Activated CD8-positive, alpha-beta T cell treated with anti-CD3 and anti-CD28 coated beads for 36 hours (primary cell): ENCODE measurements around the gene SH3GL2. TPM values are rescaled to one million over a fixed set of nuclear protein-coding genes. Genes with fewer than 3 reads are reported as not detected.

ENCODE experiments used
- ATAC-seq: fragments of 200-7000 bp; cut with Tn5 transposase; one replicate; pipeline ENCODE4 v1.10.0; 2021; ENCODE audit warnings: mild to moderate bottlenecking, moderate library complexity
- CTCF ChIA-PET: fragments of 350-600 bp; sonication (Branson Sonifier 250); formaldehyde crosslinking; loops from one replicate; lab custom pipeline; 2021; ENCODE audit warnings: antibody characterized with exemption; lab: Charles Lee
- POLR2A ChIA-PET: fragments of 350-600 bp; sonication (Branson Sonifier 250); formaldehyde crosslinking; loops from one replicate; lab custom pipeline; 2021; ENCODE audit warnings: antibody characterized with exemption; lab: Charles Lee
- DNase-seq: peaks from one replicate; pipeline ENCODE4 v3.0.0-alpha.2; 2020
- H3K27ac Mint-ChIP-seq: one replicate; pipeline ENCODE4 v1.8.0; 2021; ENCODE audit warnings: mild to moderate bottlenecking, mixed read lengths
- H3K27me3 Mint-ChIP-seq: one replicate; pipeline ENCODE4 v1.8.0; 2021; ENCODE audit warnings: mixed read lengths
- H3K36me3 Mint-ChIP-seq: one replicate; pipeline ENCODE4 v1.8.0; 2021; ENCODE audit warnings: low read depth, mixed read lengths
- H3K4me1 Mint-ChIP-seq: one replicate; pipeline ENCODE4 v1.8.0; 2021; ENCODE audit warnings: low read depth, mixed read lengths
- H3K4me3 Mint-ChIP-seq: one replicate; pipeline ENCODE4 v1.8.0; 2021; ENCODE audit warnings: mild to moderate bottlenecking, moderate library complexity, mixed read lengths
- H3K9me3 Mint-ChIP-seq: one replicate; pipeline ENCODE4 v1.8.0; 2021; ENCODE audit warnings: mixed read lengths
- intact Hi-C: fragments of 100-400 bp; cut with micrococcal nuclease; formaldehyde crosslinking; loops from one replicate; pipeline ENCODE4 v1.10.0; 2022
- total RNA-seq, 2 experiments: library from RNA; stranded (reverse); gene quantifications; one replicate each; pipeline ENCODE4 v1.2.3, GENCODE V29; 2021
- TF ChIP-seq, protein P1 (sequence below): fragments of 200-600 bp; IDR thresholded peaks from one replicate; pipeline ENCODE4 v1.8.0; 2022; ENCODE audit warnings: antibody characterized with exemption, mild to moderate bottlenecking

Gene SH3GL2
- total RNA-seq, 2 experiments from 2014 or later, result not detected

DNA sequence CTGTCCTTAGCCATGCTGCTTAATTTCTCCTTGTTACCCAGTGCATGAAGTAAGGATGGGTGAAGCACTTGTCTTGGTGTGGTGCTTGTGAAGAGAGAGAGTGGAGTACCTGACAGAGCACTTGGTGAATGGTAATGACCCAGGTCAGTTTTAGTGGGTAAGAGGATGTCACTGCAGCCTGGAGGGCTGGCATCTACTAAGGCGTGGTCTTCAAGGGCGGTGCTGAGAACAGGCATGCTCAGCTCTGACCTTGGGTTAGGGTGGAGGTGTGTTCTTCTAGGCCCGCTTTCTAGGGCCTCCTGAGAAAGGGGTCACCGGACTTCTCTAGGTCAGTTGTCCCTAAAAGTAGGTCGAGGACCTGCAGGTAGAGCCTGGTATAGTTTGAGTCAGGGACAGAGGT is 25.7 kb downstream of the SH3GL2 start:
- Mint-ChIP-seq H3K36me3 (no peaks in the 10 kb centered on the region), H3K4me3 (no peak overlapping the region), H3K27me3 (peaks cover 1% of the 10 kb centered on the region), H3K27ac (no peak overlapping the region), H3K9me3 (no peaks in the 10 kb centered on the region), H3K4me1 (no peaks in the 10 kb centered on the region)
- POLR2A ChIA-PET, result interaction anchor here (0.6 kb wide), 1 partner anchor 47 kb away, joined by 3 read pairs; no protein-coding TSS in a partner anchor
- ATAC-seq (no peak), DNase-seq (no peak)
- CTCF ChIA-PET, result no interaction called here
- intact Hi-C loops, result no loop called here
- TF ChIP-seq, protein P1, sequence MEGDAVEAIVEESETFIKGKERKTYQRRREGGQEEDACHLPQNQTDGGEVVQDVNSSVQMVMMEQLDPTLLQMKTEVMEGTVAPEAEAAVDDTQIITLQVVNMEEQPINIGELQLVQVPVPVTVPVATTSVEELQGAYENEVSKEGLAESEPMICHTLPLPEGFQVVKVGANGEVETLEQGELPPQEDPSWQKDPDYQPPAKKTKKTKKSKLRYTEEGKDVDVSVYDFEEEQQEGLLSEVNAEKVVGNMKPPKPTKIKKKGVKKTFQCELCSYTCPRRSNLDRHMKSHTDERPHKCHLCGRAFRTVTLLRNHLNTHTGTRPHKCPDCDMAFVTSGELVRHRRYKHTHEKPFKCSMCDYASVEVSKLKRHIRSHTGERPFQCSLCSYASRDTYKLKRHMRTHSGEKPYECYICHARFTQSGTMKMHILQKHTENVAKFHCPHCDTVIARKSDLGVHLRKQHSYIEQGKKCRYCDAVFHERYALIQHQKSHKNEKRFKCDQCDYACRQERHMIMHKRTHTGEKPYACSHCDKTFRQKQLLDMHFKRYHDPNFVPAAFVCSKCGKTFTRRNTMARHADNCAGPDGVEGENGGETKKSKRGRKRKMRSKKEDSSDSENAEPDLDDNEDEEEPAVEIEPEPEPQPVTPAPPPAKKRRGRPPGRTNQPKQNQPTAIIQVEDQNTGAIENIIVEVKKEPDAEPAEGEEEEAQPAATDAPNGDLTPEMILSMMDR, result no peak

DNA sequence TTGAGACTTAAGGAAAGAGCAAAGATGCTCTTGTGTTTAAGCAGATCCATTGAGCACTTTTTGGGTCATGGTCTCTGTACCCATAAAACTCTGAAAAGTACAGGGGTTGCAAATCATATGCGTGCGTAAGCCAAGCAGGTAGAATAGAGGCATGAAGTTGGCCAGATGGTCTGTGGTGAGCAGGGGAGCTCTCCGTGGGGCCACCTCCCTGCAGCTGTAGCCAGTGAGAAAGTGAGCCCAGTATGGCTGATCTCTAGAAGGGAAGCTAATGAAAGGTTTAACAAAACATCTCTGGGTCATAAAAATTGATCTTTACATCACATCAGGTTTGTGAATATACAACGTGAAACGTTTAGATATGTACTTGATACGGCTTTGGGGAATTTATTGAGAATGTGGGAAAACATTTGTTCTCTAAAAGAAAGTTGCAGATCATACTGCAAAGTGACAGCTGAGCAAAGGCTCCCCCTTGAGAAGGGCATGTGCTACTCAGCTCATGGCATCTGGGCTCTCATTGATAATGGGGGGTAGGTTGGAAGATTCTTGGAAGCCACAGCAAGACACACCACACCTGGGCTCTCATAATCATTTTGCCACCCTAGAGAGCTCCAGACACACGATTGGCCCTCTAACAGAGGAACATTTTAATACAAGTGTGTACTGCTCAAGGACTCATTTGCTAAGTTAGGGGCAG is 30.6 kb downstream of the SH3GL2 start:
- no peak for ATAC-seq
- ChIA-PET CTCF (interaction anchor here (1.5 kb wide), 1 partner anchor 24 kb away, joined by 3 read pairs; no protein-coding TSS in a partner anchor), POLR2A (no interaction called here)
- Mint-ChIP-seq H3K36me3 (no peaks in the 10 kb centered on the region), H3K9me3 (no peaks in the 10 kb centered on the region), H3K27ac (no peak overlapping the region), H3K4me3 (no peak overlapping the region), H3K27me3 (peaks cover 3% of the 10 kb centered on the region), H3K4me1 (no peaks in the 10 kb centered on the region)
- DNase-seq, result no peak
- TF ChIP-seq, protein P1, result no peak
- intact Hi-C loops, result no loop called here

DNA sequence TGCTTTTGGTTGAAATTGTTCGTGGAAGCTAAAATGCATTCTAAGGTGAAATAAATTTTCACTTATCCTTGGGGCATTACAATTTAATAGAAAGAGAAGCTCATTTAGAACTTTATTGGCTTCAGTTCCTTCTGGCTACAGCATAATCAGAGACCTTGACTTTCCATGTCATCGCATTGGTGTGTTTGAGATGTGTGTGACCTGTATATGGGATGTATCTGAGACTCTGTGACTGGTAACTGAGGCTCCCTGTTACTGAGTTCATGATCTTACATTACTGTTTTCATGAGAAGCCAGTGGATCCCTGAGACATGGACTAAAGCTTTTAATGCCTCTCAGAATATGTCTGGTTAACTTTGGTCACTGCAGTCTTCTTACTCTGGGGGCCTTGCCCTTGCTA is 32.5 kb downstream of the SH3GL2 start:
- no peaks in the 10 kb centered on the region for H3K9me3 Mint-ChIP-seq

DNA sequence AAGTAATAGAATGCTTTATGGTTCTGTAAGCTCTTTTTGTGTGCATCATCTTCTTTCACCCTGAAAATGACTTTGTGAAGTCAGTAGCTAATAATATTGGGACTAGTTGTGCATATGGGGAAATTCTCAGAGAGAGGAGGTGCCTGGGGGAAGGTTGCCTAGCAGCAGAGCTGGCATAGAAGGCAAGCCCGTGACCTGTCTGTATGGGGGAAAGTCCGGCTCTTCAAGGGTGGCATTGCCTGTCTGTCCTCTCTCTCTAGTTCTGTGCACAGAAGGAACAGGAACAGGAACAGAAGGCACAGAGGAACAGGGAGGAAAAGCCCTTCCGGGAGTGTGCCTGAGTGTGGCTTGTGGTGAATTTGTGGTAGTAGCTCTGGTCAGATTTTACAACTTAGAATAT is 33.1 kb downstream of the SH3GL2 start:
- CTCF ChIA-PET, result no interaction called here
- peaks cover 3% of the 10 kb centered on the region for H3K27me3 Mint-ChIP-seq
- TF ChIP-seq, protein P1, result no peak
- no peaks in the 10 kb centered on the region for H3K9me3 Mint-ChIP-seq
- H3K36me3 Mint-ChIP-seq, result no peaks in the 10 kb centered on the region
- no peak overlapping the region for H3K27ac Mint-ChIP-seq
- H3K4me3 Mint-ChIP-seq, result no peak overlapping the region
- intact Hi-C loops, result no loop called here
- ATAC-seq, result no peak
- POLR2A ChIA-PET, result no interaction called here
- H3K4me1 Mint-ChIP-seq, result no peaks in the 10 kb centered on the region
- no peak for DNase-seq

More for the DNA sequence above, 32.5 kb downstream of the SH3GL2 start:
- DNase-seq, result no peak
- Mint-ChIP-seq H3K4me3 (no peak overlapping the region), H3K27me3 (peaks cover 3% of the 10 kb centered on the region), H3K36me3 (no peaks in the 10 kb centered on the region), H3K4me1 (no peaks in the 10 kb centered on the region), H3K27ac (no peak overlapping the region)
- ATAC-seq, result no peak
- ChIA-PET POLR2A (no interaction called here), CTCF (no interaction called here)
- TF ChIP-seq, protein P1, result no peak
- intact Hi-C loops, result no loop called here

DNA sequence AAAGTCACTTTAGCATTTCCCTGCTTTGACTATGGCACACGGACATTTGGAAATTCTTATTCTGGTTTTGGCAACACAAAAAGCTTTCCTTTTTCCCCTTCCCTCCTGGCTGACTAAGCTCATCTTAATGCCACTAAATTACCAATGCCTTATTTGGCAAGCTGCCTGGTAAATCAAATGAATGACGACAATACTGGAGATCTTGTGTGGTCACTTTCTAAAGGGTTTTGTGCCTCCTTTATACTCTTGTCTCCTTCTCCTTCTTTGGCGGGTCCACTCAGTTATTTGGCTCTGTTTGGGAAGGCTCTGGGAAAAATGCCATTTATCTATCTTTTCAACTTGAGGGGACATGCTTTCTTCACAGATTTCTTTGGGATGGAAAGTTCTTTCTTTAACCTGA is 34.9 kb downstream of the SH3GL2 start:
- ATAC-seq (no peak), DNase-seq (no peak)
- H3K27me3 Mint-ChIP-seq, result peaks cover 3% of the 10 kb centered on the region
- H3K27ac Mint-ChIP-seq, result no peak overlapping the region
- H3K4me1 Mint-ChIP-seq, result no peaks in the 10 kb centered on the region
- H3K9me3 Mint-ChIP-seq, result no peaks in the 10 kb centered on the region
- intact Hi-C loops, result no loop called here
- CTCF ChIA-PET, result no interaction called here
- TF ChIP-seq, protein P1, result no peak
- no peak overlapping the region for H3K4me3 Mint-ChIP-seq
- POLR2A ChIA-PET, result interaction anchor here (0.6 kb wide), 1 partner anchor 20 kb away, joined by 3 read pairs; no protein-coding TSS in a partner anchor
- H3K36me3 Mint-ChIP-seq, result no peaks in the 10 kb centered on the region
